ENCODE data around the gene CIAO2B. TPM values are rescaled to one million over a fixed set of nuclear protein-coding genes. Genes with fewer than 3 reads are reported as not detected.
"Not testable (repeated sequence)": the region's sequence is repeated elsewhere in the genome, so short reads cannot be mapped to it uniquely, and the experiment has no call there.

Gene CIAO2B
- total RNA-seq, 1 donor from 2014 or later, result 54.5 TPM

DNA sequence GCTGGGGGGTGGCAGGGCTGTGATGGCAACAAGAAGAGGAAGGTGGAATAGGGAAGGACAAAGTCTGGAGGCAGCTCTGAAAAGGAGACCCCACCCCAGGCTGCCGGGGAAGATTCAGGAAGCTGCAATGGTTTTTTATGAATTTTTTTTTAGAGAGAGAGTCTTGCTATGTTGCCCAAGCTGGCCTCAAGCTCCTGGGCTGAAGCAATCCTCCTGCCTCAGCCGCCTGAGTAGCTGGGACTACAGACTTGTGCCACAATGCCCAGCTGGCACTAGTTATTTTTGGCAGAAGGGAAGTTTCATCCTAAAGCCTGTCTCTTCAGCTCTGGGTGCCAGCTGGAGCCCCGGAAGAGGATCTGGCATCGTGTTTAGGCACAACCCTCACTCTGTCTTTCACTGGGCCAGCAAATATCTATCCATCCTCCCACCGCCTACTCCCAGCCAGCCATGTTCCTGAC lies 25.5 kb upstream of the CIAO2B start:
- Mint-ChIP-seq H3K4me3 (no peak overlapping the region), H3K36me3 (no peaks in the 10 kb centered on the region), H3K27ac (no peak overlapping the region), H3K4me1 (peaks cover 16% of the 10 kb centered on the region), H3K27me3 (ENCODE audit: low read depth) (peaks cover 21% of the 10 kb centered on the region), H3K9me3 (no peaks in the 10 kb centered on the region)
- TF ChIP-seq CTCF (IDR thresholded peaks at IDR 0.05; ENCODE audit: unreplicated experiment), result no peak
- DNase-seq (ENCODE audit: low spot score in 2 of 2, unreplicated experiment in 2 of 2), result no peak

GRCh38 chr16:66958857-66959703 lies 24.9 kb upstream of the CIAO2B start:
- peaks cover 17% of the 10 kb centered on the region for H3K27me3 Mint-ChIP-seq (ENCODE audit: low read depth)
- no peak for DNase-seq (ENCODE audit: low spot score in 2 of 2, unreplicated experiment in 2 of 2)
- no peak for TF ChIP-seq CTCF (IDR thresholded peaks at IDR 0.05; ENCODE audit: unreplicated experiment)
- H3K4me1 Mint-ChIP-seq, result peaks cover 16% of the 10 kb centered on the region
- no peaks in the 10 kb centered on the region for H3K9me3 Mint-ChIP-seq
- no peak overlapping the region for H3K4me3 Mint-ChIP-seq
- no peaks in the 10 kb centered on the region for H3K36me3 Mint-ChIP-seq
- no peak overlapping the region for H3K27ac Mint-ChIP-seq

GRCh38 chr16:66956154-66956457 lies 21.9 kb upstream of the CIAO2B start:
- not testable (repeated sequence) for H3K9me3 Mint-ChIP-seq; H3K4me3 Mint-ChIP-seq; DNase-seq (ENCODE audit: low spot score in 2 of 2, unreplicated experiment in 2 of 2); H3K36me3 Mint-ChIP-seq
- Mint-ChIP-seq H3K27me3 (ENCODE audit: low read depth) (peaks cover 17% of the 10 kb centered on the region), H3K4me1 (peaks cover 17% of the 10 kb centered on the region), H3K27ac (peak overlapping the region; percentile 71)

DNA sequence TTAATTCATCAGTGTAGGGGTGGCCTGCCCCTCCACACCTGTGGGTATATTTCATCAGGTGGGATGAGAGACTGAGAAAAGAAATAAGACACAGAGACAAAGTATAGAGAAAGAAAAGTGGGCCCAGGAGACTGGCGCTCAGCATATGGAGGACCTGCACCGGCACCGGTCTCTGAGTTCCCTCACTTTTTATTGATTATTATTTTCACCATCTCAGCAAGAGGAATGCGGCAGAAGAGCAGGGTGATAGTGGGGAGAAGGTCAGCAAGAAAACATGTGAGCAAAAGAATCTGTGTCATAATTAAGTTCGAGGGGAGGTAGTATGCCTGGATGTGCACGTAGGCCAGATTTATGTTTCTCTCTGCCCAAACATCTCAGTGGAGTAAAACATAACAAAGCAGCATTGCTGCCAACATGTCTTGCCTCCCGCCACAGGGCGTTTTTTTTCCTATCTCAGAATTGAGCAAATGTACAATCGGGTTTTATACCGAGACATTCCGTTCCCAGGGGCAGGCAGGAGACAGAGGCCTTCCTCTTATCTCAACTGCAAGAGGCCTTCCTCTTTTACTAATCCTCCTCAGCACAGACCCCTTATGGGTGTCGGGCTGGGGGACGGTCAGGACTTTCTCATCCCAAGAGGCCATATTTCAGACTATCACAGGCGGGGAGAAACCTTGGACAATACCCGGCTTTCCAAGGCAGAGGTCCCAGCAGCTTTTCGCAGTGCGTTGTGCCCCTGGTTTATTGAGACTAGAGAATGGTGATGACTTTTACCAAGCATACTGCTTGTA lies 21.4 kb upstream of the CIAO2B start:
- H3K4me1 Mint-ChIP-seq, result peaks cover 16% of the 10 kb centered on the region
- peak overlapping the region; percentile 71 for H3K27ac Mint-ChIP-seq
- H3K27me3 Mint-ChIP-seq (ENCODE audit: low read depth), result peaks cover 17% of the 10 kb centered on the region
- H3K9me3 Mint-ChIP-seq; H3K4me3 Mint-ChIP-seq; H3K36me3 Mint-ChIP-seq; DNase-seq (ENCODE audit: low spot score in 2 of 2, unreplicated experiment in 2 of 2): not testable (repeated sequence)

DNA sequence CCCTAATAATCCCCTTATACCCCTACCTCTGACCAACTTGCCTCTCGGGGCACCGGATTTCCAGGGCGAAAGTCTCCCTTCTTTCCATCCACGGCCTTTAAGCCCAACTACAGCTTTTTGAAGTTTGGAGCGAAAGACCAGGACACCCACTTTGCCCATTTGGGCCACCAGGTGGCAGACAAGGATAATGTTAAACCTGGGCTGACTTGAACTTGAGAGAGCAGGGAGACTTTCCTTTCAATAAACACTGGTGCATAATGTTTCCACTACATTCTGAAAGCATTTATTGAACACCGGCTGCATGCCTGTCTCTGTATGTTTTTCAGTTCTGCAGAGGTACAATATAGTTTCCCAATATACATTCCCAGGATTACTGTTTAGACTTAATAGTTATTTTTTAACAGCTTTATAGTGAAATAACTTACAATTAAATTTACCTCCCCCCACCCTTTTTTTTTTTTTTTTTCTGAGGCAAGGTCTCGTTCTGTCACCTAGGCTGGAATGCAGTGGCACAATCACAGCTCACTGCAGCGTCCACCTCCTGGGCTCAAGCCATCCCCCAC lies 20.0 kb upstream of the CIAO2B start:
- peak in 1 of 2 experiments; percentile 83 for DNase-seq (ENCODE audit: low spot score in 2 of 2, unreplicated experiment in 2 of 2)
- H3K27me3 Mint-ChIP-seq (ENCODE audit: low read depth), result peaks cover 22% of the 10 kb centered on the region
- peak; percentile 85 for TF ChIP-seq CTCF (IDR thresholded peaks at IDR 0.05; ENCODE audit: unreplicated experiment)
- H3K27ac Mint-ChIP-seq, result no peak overlapping the region
- H3K9me3 Mint-ChIP-seq, result peaks cover 8% of the 10 kb centered on the region
- H3K4me3 Mint-ChIP-seq, result no peak overlapping the region
- H3K4me1 Mint-ChIP-seq, result peaks cover 16% of the 10 kb centered on the region
- no peaks in the 10 kb centered on the region for H3K36me3 Mint-ChIP-seq

DNA sequence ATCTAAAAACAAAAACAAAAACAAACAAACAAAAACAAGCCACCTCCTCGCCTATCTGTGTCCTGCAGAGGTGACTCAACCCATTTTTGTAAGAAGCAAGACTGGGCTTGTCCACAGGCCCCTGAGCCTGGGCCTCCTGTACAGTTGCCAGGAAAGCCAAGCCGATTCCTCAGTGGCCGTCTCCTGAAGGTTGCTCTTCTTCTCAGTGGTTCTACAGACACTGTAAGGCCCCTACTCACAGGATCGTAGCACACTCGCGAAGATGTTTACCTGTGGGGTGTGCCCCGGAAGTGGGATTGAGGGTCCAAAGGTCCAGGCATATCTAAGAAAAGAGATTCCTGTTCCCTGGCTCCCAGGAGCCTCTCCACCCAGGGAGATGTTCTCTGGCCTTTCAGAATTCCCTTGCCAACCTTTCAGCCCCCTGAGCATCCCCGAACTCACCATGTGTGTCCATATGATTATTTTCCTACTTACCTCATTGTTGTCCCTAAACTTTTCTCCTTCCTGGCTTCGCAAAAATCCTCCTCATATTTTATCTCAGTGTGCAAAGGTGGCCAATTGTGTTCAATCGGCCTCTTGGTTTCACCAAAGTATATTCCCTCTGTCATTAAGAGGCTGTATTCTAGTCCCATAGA lies 19.4 kb upstream of the CIAO2B start:
- H3K27ac Mint-ChIP-seq, result no peak overlapping the region

More for the DNA sequence above, 19.4 kb upstream of the CIAO2B start:
- Mint-ChIP-seq H3K27me3 (ENCODE audit: low read depth) (peaks cover 17% of the 10 kb centered on the region), H3K9me3 (peaks cover 8% of the 10 kb centered on the region), H3K4me1 (peaks cover 16% of the 10 kb centered on the region), H3K4me3 (no peak overlapping the region), H3K36me3 (no peaks in the 10 kb centered on the region)
- DNase-seq (ENCODE audit: low spot score in 2 of 2, unreplicated experiment in 2 of 2), result no peak
- TF ChIP-seq CTCF (IDR thresholded peaks at IDR 0.05; ENCODE audit: unreplicated experiment), result no peak

All from mesothelial cell of epicardium (in vitro differentiated cells).